HT-29 (cell line): Measurements from ENCODE around the gene C19orf12. TPM values are rescaled to one million over a fixed set of nuclear protein-coding genes. Genes with fewer than 3 reads are reported as not detected.
A peak's percentile ranks its signal among the peaks of the same experiment; 100 is the strongest.

ENCODE experiments used
- DNase-seq: peaks from one replicate; pipeline ENCODE4 v3.0.0-alpha.2; 2015; ENCODE audit warnings: low spot score
- total RNA-seq: library from RNA; depleted of rRNA; stranded (reverse); fragments of >200 nt; shearing (Covaris generic); gene quantifications from 2 replicates; pipeline ENCODE4 v1.2.3, GENCODE V29; 2014; rRNA removed

The C19orf12 gene
- total RNA-seq, 1 experiment from 2014 or later, result 22.4 TPM

- DNase-seq, result no peak
These were observed 50.3 kb downstream of the C19orf12 start for GRCh38 chr19:29664753-29665214.

DNA sequence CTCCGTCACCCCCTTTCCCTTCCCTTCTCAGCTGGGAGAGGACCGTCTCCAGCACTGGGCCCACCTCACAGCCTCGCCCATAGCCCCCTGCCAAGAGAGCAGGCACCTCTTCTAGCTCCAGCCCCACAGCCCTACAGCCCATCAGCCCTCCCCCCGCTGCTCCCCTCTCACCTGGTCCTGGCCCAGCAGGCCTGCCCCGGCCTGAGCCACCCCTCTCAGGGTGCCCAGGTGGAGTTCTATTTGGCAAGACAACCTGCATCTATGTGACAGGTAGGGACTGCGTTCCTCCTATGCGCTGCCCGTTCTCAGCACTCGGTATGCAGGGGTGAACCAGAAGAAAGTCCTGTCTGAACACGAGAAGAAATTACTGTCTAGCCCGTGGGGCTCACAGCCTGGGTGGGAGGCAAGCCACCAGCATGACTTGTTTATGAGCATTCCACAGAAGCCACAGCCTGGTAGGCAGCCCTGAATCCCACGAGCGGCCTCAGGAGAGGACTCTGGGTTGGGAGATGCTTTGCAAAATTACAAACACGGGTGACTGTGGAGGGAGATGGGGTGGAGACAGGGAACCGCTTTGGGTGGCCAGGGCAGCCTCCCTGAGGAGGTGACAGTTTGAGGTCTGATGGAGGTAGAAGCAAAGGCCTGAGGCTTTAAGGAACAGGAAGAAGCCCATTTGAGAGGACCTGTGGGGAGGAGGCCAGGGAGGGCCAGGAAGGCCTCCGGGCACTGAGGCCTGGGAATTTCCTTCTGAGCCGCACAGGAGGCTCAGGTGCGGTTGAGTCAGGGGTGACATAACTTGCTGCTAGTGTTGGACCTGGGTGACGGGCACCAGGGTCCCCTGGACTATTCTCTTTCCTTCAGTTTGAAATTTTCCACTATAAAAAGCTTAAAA lies 51.0 kb downstream of the C19orf12 start:
- DNase-seq, result no peak

GRCh38 chr19:29662604-29663404 lies 52.3 kb downstream of the C19orf12 start:
- peak; percentile 26 for DNase-seq

GRCh38 chr19:29662278-29662603 lies 52.8 kb downstream of the C19orf12 start:
- no peak for DNase-seq

- DNase-seq, result no peak
These were observed 54.2 kb downstream of the C19orf12 start for GRCh38 chr19:29660835-29661234.

GRCh38 chr19:29658221-29658991 lies 56.7 kb downstream of the C19orf12 start:
- DNase-seq, result no peak

DNA sequence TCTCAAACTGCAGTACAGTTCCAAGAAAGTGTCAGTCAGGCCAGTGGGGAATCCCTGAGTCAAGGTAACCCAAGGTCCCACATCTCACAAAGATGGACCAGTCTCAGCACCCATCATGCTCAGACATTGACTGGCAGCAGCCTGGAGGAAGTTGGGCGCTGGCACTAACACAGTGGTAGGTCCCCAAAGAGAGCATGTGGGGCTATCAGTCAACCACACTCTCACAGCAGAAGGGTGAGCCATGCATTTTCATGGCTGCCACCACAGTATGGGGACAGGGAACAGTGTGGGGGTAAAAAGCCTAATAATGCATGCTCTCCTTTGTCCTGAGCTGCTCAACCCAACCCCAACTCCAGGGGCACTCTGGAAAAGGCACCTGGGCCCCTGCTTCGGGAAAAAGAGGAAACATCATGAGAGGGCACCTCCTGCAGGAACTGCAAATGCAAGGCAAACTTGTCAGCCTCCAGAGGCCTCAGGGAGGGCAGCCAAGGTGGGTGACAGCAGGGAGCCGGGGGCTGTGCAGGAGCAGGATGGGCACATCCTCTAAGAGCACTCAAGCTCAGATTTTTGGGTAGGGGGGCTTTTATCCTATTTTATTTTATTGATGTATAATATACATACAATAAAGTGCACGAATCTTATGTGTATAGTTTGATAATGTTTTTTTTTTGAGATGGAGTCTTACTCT lies 59.3 kb downstream of the C19orf12 start:
- no peak for DNase-seq

DNA sequence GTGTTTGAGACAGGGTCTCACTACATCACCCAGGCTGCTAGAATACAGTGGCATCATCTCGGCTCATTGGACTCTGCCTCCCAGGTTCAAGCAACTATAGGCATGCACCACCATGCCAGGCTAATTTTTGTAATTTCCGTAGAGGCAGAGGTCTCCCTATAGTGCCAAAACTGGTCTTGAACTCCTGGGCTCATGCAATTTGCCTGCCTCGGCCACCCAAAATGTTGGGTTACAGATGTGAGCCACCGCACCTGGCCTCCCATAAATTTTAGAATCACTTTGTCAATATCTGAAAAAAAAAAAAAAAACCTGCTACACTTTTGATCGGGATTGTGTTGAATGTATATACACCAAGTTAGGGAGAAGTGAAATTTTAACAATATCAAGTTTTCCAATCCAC lies 61.7 kb downstream of the C19orf12 start:
- no peak for DNase-seq

- DNase-seq, result no peak
These were observed 63.3 kb downstream of the C19orf12 start for GRCh38 chr19:29651622-29652394.

DNA sequence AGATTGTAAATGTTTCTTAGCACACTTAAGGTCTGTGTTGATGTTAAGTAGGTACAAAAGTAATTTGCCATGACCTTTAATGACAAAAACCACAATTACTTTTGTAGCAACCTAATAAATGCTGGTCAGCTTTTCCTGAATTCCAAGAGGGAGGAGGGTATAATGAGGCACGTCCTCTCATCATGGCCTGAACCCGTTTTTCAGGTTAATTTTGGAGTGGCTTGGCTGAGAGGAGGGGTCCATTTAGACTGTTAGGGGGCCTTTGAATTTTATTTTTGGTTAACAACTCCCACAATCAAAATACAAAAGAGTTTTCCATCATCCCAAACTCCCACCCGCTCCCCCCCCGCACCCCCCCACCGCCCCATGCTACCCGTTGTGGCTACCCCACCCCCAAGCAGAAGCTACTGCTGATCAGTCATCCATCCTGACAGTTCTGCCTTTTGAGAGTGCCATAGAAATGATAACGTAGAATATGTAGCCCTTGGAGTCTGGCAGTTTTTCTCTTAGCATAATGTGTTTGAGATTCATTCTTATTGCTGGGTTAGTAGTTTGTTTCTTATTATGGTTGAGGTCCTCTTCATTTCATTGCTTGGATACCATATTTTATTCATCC lies 64.2 kb downstream of the C19orf12 start:
- DNase-seq, result no peak

Other genes with a start within 250 kb of the C19orf12 start
- not detected in 2 replicates for gene VSTM2B, start 189.3 kb downstream of the C19orf12 start, total RNA-seq
- 139 and 140 TPM in 2 replicates for gene POP4, start 109.0 kb downstream of the C19orf12 start, total RNA-seq
- 1.1 and 1.2 TPM in 2 replicates for gene PLEKHF1, start 49.8 kb downstream of the C19orf12 start, total RNA-seq
- 20.1 and 29.1 TPM in 2 replicates for gene CCNE1, start 96.7 kb upstream of the C19orf12 start, total RNA-seq
- 45.2 and 46.4 TPM in 2 replicates for gene URI1, start 227.0 kb upstream of the C19orf12 start, total RNA-seq